HepG2 (cell line): ENCODE results near the gene PELI3. TPM values are rescaled to one million over a fixed set of nuclear protein-coding genes. Genes with fewer than 3 reads are reported as not detected.
A peak's percentile ranks its signal among the peaks of the same experiment; 100 is the strongest.

Experiments
- CCAR2 ChIP-seq: fragments of 200-400 bp; formaldehyde crosslinking; optimal IDR thresholded peaks from 2 replicates; pipeline ENCODE3; 2018; ENCODE audit warnings: low read depth, mild to moderate bottlenecking, low read length, moderate library complexity
- DBP ChIP-seq: sonication (generic); formaldehyde crosslinking; IDR thresholded peaks from 2 replicates; pipeline ENCODE4 v1.4.0; 2020; ENCODE audit warnings: missing genetic modification reagents; ENCODE audit errors: not compliant biosample characterization
- GZF1 ChIP-seq: sonication (generic); formaldehyde crosslinking; IDR thresholded peaks from 2 replicates; pipeline ENCODE4 v1.5.1; 2020; ENCODE audit warnings: mild to moderate bottlenecking, missing genetic modification reagents
- HIC2 ChIP-seq: sonication (generic); formaldehyde crosslinking; IDR thresholded peaks from 2 replicates; pipeline ENCODE4 v1.9.0; 2022; ENCODE audit warnings: low read depth, missing genetic modification reagents
- NCOA1 ChIP-seq: sonication (generic); formaldehyde crosslinking; IDR thresholded peaks from 2 replicates; pipeline ENCODE4 v1.9.0; 2021; ENCODE audit warnings: missing genetic modification reagents
- POLR2A ChIP-seq, 2 experiments: IDR thresholded peaks; 2 replicates each; pipeline ENCODE4 v1.6.1; 2011; ENCODE audit warnings: low read depth in 2 of 2, low read length in 2 of 2, mild to moderate bottlenecking in 1 of 2, moderate library complexity in 1 of 2; ENCODE audit not compliant: insufficient read depth in 1 of 2
- RERE ChIP-seq: IDR thresholded peaks from 2 replicates; pipeline ENCODE4 v1.6.1; 2016; ENCODE audit warnings: low read depth, missing genetic modification reagents, missing compliant biosample characterization
- ZNF350 ChIP-seq: sonication (generic); formaldehyde crosslinking; IDR thresholded peaks from 2 replicates; pipeline ENCODE4 v1.4.0; 2020; ENCODE audit warnings: mild to moderate bottlenecking, low read depth, missing genetic modification reagents, borderline replicate concordance
- polyA plus RNA-seq, 8 experiments: library from polyadenylated mRNA; depleted of rRNA in 3 of 8; stranded (reverse) in 7 of 8; unstranded in 1 of 8; fragments of >200 nt; fragmentation: Illumina TruSeq in 4 of 8; extraction: Trizol in 4 of 8; gene quantifications; 2 replicates each; pipeline versions ENCODE4 v1.2.1 to v1.2.3, GENCODE V29; 2011 to 2016; ENCODE audit warnings: low read depth in 4 of 8, missing spikeins in 1 of 8, mixed read lengths in 1 of 8; ENCODE audit not compliant: insufficient read depth in 1 of 8
- total RNA-seq, 5 experiments: library from RNA; depleted of rRNA; stranded (reverse); fragments of >200 nt; fragmentation: Illumina TruSeq; extraction: Trizol; gene quantifications; 2 replicates each; pipeline ENCODE4 v1.2.3, GENCODE V29; 2016; ENCODE audit warnings: low read depth in 1 of 5
- TF ChIP-seq, protein P1 (sequence below): sonication (generic); formaldehyde crosslinking; conservative IDR thresholded peaks from 2 replicates; pipeline ENCODE4 v1.8.0; 2022; ENCODE audit warnings: missing genetic modification reagents
- TF ChIP-seq, protein P2 (sequence below): sonication (generic); formaldehyde crosslinking; IDR thresholded peaks from 2 replicates; pipeline ENCODE4 v1.4.0; 2020; ENCODE audit warnings: missing genetic modification reagents, mild to moderate bottlenecking, borderline replicate concordance
- TF ChIP-seq, protein P3 (sequence below): sonication (generic); formaldehyde crosslinking; conservative IDR thresholded peaks from 2 replicates; pipeline ENCODE4 v1.4.0; 2020; ENCODE audit warnings: mild to moderate bottlenecking, missing genetic modification reagents, moderate library complexity

The PELI3 gene
- total and polyA plus RNA-seq, 2 of the 13 experiments (the other 11 are each of a cell fraction or from before 2014, with no cell fraction given) = 2.0 to 4.0 TPM

DNA sequence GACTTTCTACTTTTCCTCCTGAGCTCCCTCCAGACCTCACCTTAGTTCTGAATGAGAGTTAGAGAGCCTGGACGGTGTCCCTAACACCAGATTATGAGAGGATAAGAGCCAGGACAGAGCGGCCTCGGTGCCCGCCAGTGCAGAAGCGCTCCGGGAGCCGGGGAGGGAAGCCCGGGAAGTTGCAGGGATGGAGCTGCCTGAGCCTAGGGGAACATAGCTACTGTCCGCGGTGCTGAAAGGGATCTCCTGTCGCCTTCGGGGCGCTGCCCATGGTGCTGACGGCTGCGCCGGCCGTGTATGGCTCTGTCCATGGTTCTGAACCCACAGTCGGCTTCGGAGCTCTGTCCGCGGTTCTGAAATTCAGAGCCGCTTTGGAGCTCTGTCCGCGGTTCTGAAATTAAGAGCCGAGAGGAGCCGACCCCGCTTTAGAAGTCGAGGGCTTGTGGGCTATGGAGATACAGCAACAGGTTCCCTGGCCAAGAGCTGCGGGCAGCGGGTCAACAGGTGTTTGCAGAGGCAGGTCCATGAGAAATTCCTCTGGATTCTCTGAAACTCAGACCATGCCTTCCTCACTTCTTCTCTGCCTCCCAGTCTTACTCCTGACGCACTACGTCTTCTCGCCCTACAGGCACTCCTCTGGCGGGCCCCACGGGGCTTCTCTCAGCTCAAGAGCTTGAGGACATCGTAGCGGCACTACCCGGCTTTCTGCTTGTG, 45.1 kb upstream of the PELI3 start (continued):
- peak; percentile 100 for TF ChIP-seq HIC2 (CRISPR knock-in tag)
- TF ChIP-seq GZF1 (CRISPR knock-in tag) = peak; percentile 99
- TF ChIP-seq, protein P1, sequence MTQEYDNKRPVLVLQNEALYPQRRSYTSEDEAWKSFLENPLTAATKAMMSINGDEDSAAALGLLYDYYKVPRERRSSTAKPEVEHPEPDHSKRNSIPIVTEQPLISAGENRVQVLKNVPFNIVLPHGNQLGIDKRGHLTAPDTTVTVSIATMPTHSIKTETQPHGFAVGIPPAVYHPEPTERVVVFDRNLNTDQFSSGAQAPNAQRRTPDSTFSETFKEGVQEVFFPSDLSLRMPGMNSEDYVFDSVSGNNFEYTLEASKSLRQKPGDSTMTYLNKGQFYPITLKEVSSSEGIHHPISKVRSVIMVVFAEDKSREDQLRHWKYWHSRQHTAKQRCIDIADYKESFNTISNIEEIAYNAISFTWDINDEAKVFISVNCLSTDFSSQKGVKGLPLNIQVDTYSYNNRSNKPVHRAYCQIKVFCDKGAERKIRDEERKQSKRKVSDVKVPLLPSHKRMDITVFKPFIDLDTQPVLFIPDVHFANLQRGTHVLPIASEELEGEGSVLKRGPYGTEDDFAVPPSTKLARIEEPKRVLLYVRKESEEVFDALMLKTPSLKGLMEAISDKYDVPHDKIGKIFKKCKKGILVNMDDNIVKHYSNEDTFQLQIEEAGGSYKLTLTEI (CRISPR knock-in tag) = peak; percentile 100
- no peak for TF ChIP-seq POLR2A (IDR thresholded peaks at IDR 0.05; ENCODE audit: insufficient read depth in 1 of 2, low read depth in 2 of 2, low read length in 2 of 2)
- TF ChIP-seq DBP = peak; percentile 100
- TF ChIP-seq, protein P2, sequence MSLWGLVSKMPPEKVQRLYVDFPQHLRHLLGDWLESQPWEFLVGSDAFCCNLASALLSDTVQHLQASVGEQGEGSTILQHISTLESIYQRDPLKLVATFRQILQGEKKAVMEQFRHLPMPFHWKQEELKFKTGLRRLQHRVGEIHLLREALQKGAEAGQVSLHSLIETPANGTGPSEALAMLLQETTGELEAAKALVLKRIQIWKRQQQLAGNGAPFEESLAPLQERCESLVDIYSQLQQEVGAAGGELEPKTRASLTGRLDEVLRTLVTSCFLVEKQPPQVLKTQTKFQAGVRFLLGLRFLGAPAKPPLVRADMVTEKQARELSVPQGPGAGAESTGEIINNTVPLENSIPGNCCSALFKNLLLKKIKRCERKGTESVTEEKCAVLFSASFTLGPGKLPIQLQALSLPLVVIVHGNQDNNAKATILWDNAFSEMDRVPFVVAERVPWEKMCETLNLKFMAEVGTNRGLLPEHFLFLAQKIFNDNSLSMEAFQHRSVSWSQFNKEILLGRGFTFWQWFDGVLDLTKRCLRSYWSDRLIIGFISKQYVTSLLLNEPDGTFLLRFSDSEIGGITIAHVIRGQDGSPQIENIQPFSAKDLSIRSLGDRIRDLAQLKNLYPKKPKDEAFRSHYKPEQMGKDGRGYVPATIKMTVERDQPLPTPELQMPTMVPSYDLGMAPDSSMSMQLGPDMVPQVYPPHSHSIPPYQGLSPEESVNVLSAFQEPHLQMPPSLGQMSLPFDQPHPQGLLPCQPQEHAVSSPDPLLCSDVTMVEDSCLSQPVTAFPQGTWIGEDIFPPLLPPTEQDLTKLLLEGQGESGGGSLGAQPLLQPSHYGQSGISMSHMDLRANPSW (CRISPR knock-in tag) = peak; percentile 100
- TF ChIP-seq, protein P3, sequence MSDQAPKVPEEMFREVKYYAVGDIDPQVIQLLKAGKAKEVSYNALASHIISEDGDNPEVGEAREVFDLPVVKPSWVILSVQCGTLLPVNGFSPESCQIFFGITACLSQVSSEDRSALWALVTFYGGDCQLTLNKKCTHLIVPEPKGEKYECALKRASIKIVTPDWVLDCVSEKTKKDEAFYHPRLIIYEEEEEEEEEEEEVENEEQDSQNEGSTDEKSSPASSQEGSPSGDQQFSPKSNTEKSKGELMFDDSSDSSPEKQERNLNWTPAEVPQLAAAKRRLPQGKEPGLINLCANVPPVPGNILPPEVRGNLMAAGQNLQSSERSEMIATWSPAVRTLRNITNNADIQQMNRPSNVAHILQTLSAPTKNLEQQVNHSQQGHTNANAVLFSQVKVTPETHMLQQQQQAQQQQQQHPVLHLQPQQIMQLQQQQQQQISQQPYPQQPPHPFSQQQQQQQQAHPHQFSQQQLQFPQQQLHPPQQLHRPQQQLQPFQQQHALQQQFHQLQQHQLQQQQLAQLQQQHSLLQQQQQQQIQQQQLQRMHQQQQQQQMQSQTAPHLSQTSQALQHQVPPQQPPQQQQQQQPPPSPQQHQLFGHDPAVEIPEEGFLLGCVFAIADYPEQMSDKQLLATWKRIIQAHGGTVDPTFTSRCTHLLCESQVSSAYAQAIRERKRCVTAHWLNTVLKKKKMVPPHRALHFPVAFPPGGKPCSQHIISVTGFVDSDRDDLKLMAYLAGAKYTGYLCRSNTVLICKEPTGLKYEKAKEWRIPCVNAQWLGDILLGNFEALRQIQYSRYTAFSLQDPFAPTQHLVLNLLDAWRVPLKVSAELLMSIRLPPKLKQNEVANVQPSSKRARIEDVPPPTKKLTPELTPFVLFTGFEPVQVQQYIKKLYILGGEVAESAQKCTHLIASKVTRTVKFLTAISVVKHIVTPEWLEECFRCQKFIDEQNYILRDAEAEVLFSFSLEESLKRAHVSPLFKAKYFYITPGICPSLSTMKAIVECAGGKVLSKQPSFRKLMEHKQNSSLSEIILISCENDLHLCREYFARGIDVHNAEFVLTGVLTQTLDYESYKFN (CRISPR knock-in tag) = peak; percentile 97
- peak; percentile 100 for TF ChIP-seq RERE (CRISPR knock-in tag)
- TF ChIP-seq CCAR2 = peak; percentile 62
- TF ChIP-seq ZNF350 (CRISPR knock-in tag) = peak; percentile 100
- TF ChIP-seq NCOA1 = peak; percentile 100
